Measurements from ENCODE around the gene TMEM138.

TMEM138 gene

DNA sequence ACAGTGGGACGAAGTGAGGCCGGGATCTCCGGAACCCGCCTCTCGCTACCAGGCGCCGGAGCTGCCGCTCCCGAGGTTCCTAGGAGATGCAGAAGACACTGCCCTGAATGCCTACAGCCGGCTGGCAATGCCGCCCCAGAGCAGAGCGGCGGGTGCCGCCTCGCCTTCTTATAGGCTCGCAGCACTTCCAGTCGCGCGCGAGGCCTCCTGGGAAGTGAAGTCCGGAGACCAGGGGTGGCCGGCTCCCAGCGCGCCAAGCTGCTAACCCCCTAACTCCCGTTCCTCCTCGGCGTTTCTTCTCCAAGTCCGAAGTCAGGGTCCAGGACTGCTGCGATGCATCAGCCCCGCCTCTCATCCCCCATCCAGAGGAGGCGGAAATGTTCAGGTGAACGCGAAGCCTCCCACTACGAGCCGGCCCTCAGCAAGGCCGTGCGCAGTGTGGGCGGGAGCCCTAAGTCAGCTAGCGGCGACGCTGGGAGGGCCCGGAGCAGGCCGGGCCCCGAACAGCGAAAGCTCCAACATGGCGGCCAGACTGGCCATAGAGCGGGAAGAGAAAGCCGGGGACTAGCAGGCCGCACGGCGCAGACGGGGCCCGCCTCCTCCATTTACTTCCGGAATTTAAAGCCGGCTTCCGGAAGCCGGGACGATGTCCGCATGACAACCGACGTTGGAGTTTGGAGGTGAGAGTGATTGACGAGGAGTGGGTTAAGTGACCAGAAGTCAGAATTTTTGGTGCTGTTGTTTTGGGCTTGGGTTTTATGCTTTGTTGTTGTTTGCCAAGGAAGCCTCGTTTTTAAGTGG is at the start of gene TMEM138, which contains the start of gene CYB561A3:
TSS of gene TMEM138 (plus strand) at position 634 of the 801 bp plus-strand sequence. CDS start 2,017 bp downstream, outside the sequence.
TSS of gene CYB561A3 (minus strand) at position 142 of the 801 bp plus-strand sequence. CDS start 5,169 bp downstream, outside the sequence.
- TF ChIP-seq, protein P1, sequence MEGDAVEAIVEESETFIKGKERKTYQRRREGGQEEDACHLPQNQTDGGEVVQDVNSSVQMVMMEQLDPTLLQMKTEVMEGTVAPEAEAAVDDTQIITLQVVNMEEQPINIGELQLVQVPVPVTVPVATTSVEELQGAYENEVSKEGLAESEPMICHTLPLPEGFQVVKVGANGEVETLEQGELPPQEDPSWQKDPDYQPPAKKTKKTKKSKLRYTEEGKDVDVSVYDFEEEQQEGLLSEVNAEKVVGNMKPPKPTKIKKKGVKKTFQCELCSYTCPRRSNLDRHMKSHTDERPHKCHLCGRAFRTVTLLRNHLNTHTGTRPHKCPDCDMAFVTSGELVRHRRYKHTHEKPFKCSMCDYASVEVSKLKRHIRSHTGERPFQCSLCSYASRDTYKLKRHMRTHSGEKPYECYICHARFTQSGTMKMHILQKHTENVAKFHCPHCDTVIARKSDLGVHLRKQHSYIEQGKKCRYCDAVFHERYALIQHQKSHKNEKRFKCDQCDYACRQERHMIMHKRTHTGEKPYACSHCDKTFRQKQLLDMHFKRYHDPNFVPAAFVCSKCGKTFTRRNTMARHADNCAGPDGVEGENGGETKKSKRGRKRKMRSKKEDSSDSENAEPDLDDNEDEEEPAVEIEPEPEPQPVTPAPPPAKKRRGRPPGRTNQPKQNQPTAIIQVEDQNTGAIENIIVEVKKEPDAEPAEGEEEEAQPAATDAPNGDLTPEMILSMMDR (IDR thresholded peaks at IDR 0.05; ENCODE audit: low read depth, low read length): no peak
- peak within 1 kb of the TSS; percentile 78 for H3K4me3 ChIP-seq (ENCODE audit: low read depth, low read length)

DNA sequence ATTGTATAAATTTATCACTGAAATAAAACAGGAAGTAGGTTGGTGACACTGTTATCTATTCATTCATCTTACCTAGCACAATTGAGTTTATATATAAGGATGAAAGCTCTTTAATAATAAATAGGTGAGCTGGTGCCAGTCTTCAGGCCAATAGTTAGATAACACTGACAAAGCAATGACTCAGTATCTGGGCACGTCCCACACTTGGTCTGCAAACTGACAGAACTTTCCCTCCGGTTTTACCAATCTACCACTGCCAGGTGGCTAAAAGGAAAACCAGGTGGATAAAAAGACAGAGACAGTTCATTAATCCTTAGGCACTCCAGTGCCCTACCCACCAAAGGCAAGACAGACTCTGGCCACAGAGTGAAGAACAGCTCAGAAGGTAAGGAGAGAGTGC is 46.9 kb upstream of the TMEM138 start:
- no peak overlapping the region for H3K4me3 ChIP-seq (ENCODE audit: low read depth, low read length)
- TF ChIP-seq, protein P1 (IDR thresholded peaks at IDR 0.05; ENCODE audit: low read depth, low read length): no peak

DNA sequence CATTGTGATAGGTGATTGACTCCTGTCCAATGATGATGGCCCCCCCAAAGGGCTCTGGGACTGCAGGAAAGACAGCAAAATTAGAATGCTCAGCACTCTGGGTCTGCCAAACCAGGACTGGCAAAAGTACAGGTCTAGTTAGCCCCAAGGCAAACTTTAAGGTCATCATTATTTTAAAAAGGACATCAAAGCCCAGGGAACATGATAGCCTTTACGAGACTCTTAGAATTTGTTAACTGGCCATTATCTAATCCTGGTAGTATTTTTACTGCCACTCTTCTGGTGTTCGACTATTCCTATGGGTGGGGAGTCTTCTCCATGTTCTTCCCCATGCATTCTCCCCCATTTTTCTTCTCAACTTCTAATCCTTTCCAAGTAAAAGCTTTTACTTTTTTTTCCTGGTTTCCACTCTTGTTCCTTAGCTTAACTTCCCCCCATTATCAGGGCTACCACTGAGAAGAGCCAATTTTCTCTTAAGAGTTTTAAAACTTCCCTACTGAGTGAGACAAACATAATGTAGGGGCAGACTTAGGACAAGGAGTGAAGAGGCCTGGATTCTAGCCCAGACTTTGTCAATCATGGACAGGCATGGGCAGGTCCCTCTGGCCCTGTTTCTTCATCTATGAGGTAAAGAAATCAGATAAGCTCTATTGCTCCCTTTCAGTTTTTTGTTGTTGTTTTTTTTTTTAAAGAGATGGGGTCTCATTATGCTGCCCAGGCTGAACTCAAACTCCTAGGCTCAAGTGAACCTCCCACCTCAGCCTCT is 36.3 kb upstream of the TMEM138 start:
- no peak overlapping the region for H3K4me3 ChIP-seq (ENCODE audit: low read depth, low read length)
- TF ChIP-seq, protein P1 (IDR thresholded peaks at IDR 0.05; ENCODE audit: low read depth, low read length): no peak

DNA sequence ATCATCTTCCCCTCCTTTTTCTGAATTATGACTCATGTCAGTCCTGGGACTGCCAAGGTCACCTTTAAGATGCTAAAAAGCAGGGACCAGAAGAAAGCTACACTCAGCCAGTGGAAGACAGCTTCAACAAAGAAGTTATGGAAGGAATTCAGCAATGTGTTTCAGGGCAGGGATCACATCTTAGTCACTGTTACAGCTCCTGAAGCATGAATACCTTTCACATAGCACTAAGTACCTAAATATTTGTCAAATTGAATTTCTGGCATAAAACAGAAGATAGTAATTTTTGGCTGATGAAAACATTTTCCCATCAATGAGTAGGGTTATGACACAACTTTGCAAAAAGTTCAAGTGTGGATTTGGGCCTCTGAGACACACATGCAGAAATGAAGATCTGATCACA is 34.5 kb upstream of the TMEM138 start:
- TF ChIP-seq, protein P1 (IDR thresholded peaks at IDR 0.05; ENCODE audit: low read depth, low read length): no peak
- H3K4me3 ChIP-seq (ENCODE audit: low read depth, low read length): no peak overlapping the region

DNA sequence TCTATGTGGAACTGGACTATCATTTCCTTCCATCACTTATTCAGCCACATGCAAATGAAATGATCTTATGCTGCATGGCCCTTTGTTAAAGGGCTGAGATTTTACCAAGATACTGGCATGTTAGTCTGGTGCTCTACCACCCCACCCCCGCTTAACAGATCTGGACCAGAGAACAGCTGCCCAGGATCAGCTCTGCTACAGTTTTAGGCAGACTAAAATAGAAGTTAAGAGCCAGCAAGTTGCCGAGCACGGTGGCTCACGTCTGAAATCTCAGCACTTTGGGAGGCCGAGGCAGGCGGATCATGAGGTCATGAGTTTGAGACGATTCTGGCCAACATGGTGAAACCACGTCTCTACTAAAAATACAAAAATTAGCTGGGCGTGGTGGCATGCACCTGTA is 33.8 kb upstream of the TMEM138 start:
- H3K4me3 ChIP-seq (ENCODE audit: low read depth, low read length): no peak overlapping the region
- TF ChIP-seq, protein P1 (IDR thresholded peaks at IDR 0.05; ENCODE audit: low read depth, low read length): no peak

DNA sequence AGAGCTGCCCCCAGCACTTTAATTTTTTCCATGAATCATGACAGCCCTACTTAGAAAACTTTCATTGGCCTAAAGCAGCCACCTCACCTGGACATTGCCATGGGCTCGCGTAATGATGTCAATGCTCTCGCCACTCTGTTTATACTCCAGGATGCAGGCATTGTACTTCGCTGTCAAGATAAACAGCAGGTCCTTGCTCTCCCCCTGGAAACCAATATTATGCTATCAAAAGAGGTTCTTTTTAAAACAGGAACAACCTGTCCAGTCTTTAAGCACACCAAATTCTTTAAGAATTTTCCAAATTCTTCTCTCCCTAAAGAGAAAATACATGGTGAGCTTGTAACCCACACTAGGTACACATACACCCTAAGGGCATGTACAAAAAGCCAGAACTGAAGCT is 32.3 kb upstream of the TMEM138 start:
- TF ChIP-seq, protein P1 (IDR thresholded peaks at IDR 0.05; ENCODE audit: low read depth, low read length): no peak
- no peak overlapping the region for H3K4me3 ChIP-seq (ENCODE audit: low read depth, low read length)

DNA sequence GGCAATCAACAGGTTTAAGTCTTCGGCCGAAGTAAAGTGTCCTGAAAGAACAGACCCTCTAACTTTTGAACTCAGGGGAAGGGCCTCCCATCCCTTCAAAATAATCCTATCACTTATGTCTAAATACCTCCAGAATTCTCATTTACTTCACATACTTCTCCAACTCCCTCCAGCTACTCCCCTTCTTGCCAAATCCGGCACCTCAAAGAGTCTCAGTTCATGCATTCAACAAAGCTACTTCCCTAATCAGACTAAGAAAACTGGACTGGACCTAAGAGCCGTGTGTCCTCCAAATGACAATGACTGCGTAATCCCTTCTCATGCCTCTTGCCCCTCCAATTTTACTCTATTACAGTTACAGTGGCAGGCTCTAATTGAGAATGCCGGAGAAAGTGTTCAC is 30.5 kb upstream of the TMEM138 start:
- peak overlapping the region; percentile 99 for H3K4me3 ChIP-seq (ENCODE audit: low read depth, low read length)
- TF ChIP-seq, protein P1 (IDR thresholded peaks at IDR 0.05; ENCODE audit: low read depth, low read length): no peak
